ENCODE measurements around the gene FBRS. TPM values are rescaled to one million over a fixed set of nuclear protein-coding genes. Genes with fewer than 3 reads are reported as not detected.

FBRS gene
- total RNA-seq, 2 experiments from 2014 or later, result 36.8 to 89.8 TPM

DNA sequence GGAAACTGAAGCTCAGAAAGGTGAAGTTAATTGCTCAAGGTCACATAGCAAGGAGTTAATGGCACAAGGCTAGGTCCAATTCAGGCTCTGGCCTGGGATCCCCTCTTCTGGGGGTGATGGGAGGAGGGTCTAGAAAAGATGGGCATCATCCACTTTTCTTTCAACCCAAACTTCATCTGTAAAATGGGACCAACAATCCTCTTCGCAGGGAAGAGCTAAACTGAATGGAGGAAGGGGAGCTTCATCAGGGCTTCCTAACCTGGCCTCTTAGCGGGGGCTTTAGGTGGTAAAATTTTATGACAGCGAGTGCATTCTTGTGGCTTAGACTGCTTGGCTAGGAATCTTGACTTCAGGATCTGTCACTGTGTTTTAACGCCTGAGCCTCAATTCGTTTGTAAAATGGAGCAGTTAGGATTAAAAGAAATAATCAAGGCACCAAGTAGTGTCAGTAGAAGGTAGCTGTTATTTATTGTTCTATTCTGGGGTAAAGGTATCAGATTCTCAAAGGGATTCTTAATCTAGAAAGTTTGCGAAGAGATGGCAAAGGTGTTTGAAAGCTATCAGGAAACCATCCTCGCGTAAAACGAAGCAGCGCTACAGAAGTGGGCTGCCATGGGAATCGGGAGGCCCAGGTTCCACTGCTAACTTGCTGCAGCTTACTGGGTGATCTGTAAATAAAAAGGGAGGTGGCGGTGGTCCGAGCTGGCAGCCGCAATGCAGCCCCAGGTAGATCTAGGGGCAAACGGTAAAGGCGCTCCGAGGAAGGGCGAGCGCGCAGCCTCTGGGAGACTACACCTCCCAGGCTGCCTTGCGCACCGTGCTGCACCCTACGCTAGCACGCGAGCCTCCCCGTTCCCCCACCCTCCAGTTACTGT, 39.3 kb downstream of the FBRS start:
- intact Hi-C loops (cut with micrococcal nuclease; ENCODE audit: unreplicated experiment), result loop anchor here (1.0 to 2.0 kb wide), 5 partner anchors 39 to 225 kb away; partner anchors contain the start of genes FBRS, ITGAL, PHKG2 and PRR14
- CTCF ChIA-PET (ENCODE audit: unreplicated experiment), result interaction anchor here (0.5 to 1.6 kb wide), 3 partner anchors 38 to 633 kb away, joined by 4 to 14 read pairs (median 10); partner anchors contain the start of genes FBRS and PHKG2
- Histone ChIP-seq H3K9me3 (ENCODE audit: low read length) (no peaks in the 10 kb centered on the region), H2AFZ (ENCODE audit: low read length) (peak overlapping the region; percentile 76), H3K27ac (ENCODE audit: low read depth, low read length, poor library complexity, severe bottlenecking) (peak overlapping the region; percentile 87), H3K9me2 (ENCODE audit: insufficient read depth, low read length) (no peaks in the 10 kb centered on the region), H3K79me2 (ENCODE audit: insufficient read depth, low read depth, low read length) (peaks cover 30% of the 10 kb centered on the region), H4K20me1 (ENCODE audit: insufficient read depth, low read length) (no peaks in the 10 kb centered on the region; the same call in 1 of the 2 replicates), H3K36me3 (ENCODE audit: insufficient read depth, low read length) (peaks cover 33% of the 10 kb centered on the region), H3K4me3 (ENCODE audit: low read depth, low read length, poor library complexity, severe bottlenecking) (peak overlapping the region; percentile 97), H3K4me1 (ENCODE audit: insufficient read depth, low read length, poor library complexity, severe bottlenecking) (peaks cover 26% of the 10 kb centered on the region), H3K4me2 (ENCODE audit: low read length) (peak overlapping the region; percentile 83)
- POLR2A ChIA-PET, result interaction anchor here (0.6 to 1.6 kb wide), 7 partner anchors 9 to 266 kb away, joined by 3 to 5 read pairs (median 4); partner anchors contain the start of gene FBRS
- TF ChIP-seq, protein P1, sequence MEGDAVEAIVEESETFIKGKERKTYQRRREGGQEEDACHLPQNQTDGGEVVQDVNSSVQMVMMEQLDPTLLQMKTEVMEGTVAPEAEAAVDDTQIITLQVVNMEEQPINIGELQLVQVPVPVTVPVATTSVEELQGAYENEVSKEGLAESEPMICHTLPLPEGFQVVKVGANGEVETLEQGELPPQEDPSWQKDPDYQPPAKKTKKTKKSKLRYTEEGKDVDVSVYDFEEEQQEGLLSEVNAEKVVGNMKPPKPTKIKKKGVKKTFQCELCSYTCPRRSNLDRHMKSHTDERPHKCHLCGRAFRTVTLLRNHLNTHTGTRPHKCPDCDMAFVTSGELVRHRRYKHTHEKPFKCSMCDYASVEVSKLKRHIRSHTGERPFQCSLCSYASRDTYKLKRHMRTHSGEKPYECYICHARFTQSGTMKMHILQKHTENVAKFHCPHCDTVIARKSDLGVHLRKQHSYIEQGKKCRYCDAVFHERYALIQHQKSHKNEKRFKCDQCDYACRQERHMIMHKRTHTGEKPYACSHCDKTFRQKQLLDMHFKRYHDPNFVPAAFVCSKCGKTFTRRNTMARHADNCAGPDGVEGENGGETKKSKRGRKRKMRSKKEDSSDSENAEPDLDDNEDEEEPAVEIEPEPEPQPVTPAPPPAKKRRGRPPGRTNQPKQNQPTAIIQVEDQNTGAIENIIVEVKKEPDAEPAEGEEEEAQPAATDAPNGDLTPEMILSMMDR (conservative IDR thresholded peaks at IDR 0.05; ENCODE audit: low read length), result no peak
- no peak for TF ChIP-seq EZH2phosphoT487 (IDR thresholded peaks at IDR 0.05; ENCODE audit: borderline replicate concordance, low read depth, low read length)
- BruUV-seq (replicated peaks), result TSS peak; percentile 87
- peak; percentile 13 for DNase-seq (ENCODE audit: low spot score)

DNA sequence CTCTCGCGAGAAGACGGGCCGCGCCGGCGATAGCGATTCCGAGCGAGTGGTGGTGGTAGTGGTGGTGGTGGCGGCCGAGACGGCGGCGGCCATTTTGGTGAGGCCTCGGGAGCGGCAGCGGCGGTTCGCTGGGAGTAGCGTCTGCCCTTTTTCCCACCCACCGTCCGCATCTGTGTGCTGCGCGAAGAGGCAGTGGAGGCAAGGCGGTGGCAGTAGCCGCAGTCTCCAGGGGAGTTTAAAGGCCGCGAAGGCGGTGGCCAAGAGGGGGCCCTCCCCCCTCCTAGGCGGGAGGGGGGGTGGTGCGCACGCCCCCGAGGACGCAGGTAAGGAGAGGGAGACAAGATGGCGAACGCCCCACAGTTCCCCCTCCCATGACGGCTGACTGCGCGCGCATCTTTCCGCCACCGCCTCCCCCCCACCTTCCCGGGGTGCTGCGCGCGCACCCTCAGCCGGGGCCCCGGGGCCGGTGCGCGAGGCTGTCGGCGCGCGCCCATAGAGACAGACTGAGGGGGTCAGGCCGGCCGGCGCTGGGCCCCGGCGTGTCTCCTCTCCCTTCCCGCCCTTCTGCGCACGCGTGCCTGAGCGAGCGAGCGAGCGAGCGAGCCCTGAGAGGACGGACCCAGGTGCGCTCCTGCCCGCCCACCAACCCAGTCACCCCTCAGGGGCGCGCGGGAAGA, 40.0 kb downstream of the FBRS start:
- CTCF ChIA-PET (ENCODE audit: unreplicated experiment), result interaction anchor here (1.6 kb wide), 1 partner anchor 39 kb away, joined by 10 read pairs; the partner anchor contains the start of gene FBRS
- POLR2A ChIA-PET, result interaction anchor here (0.6 to 1.6 kb wide), 7 partner anchors 8 to 266 kb away, joined by 3 to 5 read pairs (median 4); partner anchors contain the start of gene FBRS
- Histone ChIP-seq H3K4me3 (ENCODE audit: low read depth, low read length, poor library complexity, severe bottlenecking) (peak overlapping the region; percentile 97), H3K79me2 (ENCODE audit: insufficient read depth, low read depth, low read length) (peaks cover 30% of the 10 kb centered on the region), H3K9me2 (ENCODE audit: insufficient read depth, low read length) (no peaks in the 10 kb centered on the region), H3K4me2 (ENCODE audit: low read length) (peak overlapping the region; percentile 99), H3K9me3 (ENCODE audit: low read length) (no peaks in the 10 kb centered on the region), H3K27ac (ENCODE audit: low read depth, low read length, poor library complexity, severe bottlenecking) (peak overlapping the region; percentile 87), H3K36me3 (ENCODE audit: insufficient read depth, low read length) (peaks cover 40% of the 10 kb centered on the region), H2AFZ (ENCODE audit: low read length) (peak overlapping the region; percentile 47; the same call in 1 of the 2 replicates), H3K4me1 (ENCODE audit: insufficient read depth, low read length, poor library complexity, severe bottlenecking) (peaks cover 26% of the 10 kb centered on the region), H4K20me1 (ENCODE audit: insufficient read depth, low read length) (no peaks in the 10 kb centered on the region; the same call in 1 of the 2 replicates)
- TF ChIP-seq, protein P1 (conservative IDR thresholded peaks at IDR 0.05; ENCODE audit: low read length), result no peak
- TF ChIP-seq EZH2phosphoT487 (IDR thresholded peaks at IDR 0.05; ENCODE audit: borderline replicate concordance, low read depth, low read length), result no peak
- BruUV-seq (replicated peaks), result no TSS peak
- peak; percentile 99 for DNase-seq (ENCODE audit: low spot score)
- intact Hi-C loops (cut with micrococcal nuclease; ENCODE audit: unreplicated experiment), result loop anchor here (1.0 to 2.0 kb wide), 5 partner anchors 40 to 225 kb away; partner anchors contain the start of genes FBRS, ITGAL, PHKG2 and PRR14
